ENCODE measurements around the gene MARCO. TPM values are rescaled to one million over a fixed set of nuclear protein-coding genes. Genes with fewer than 3 reads are reported as not detected.

The MARCO gene
- total and polyA plus RNA-seq, 2 of the 8 experiments (the other 6 are each of a cell fraction or from before 2014, with no cell fraction given): not detected

GRCh38 chr2:118987886-118988285 lies 45.9 kb downstream of the MARCO start:
- H2AFZ ChIP-seq (ENCODE audit: low read length): no peak overlapping the region
- H3K27ac ChIP-seq (ENCODE audit: low read depth, low read length): no peak overlapping the region
- no peak overlapping the region for H4K91ac ChIP-seq (replicated peaks; ENCODE audit: insufficient read length, low read length)
- H2BK15ac ChIP-seq (ENCODE audit: low read length): no peak overlapping the region
- H2AK5ac ChIP-seq (ENCODE audit: low read depth, low read length): no peak overlapping the region
- no peak overlapping the region for H2BK5ac ChIP-seq (ENCODE audit: low read depth, low read length)
- no peak overlapping the region for H2BK120ac ChIP-seq (replicated peaks; ENCODE audit: low read depth, low read length)
- H3K18ac ChIP-seq (ENCODE audit: extremely low read depth, low read length): no peak overlapping the region
- ChIA-PET POLR2A (ENCODE audit: partially characterized antibody) (no interaction called here), CTCF (ENCODE audit: partially characterized antibody) (interaction anchor here (1.1 to 1.2 kb wide), 2 partner anchors 117 to 181 kb away, joined by 3 read pairs; no protein-coding TSS in a partner anchor)
- DNase-seq (ENCODE audit: low read depth in 1 of 2, low spot score in 2 of 2): peak in 1 of 2 experiments; percentile 23
- no peaks in the 10 kb centered on the region for H3K27me3 ChIP-seq (replicated peaks in 1 of 4; ENCODE audit: control insufficient read depth in 3 of 4, extremely low read depth in 1 of 4, insufficient read depth in 3 of 4, low read length in 3 of 4)
- no peak overlapping the region for H3K9ac ChIP-seq (replicated peaks in 1 of 4; ENCODE audit: extremely low read depth in 1 of 4, low read depth in 3 of 4, low read length in 3 of 4)
- H4K8ac ChIP-seq (ENCODE audit: extremely low read depth, insufficient read depth, low read length): no peak overlapping the region
- WGBS, 2 experiments (ENCODE audit: extremely low coverage in 1 of 2, insufficient coverage in 1 of 2, insufficient read length in 1 of 2, insufficient replicate concordance in 2 of 2, low coverage in 1 of 2, low lambda C conversion rate in 2 of 2, missing lambda C conversion rate in 1 of 2): 81% methylated on average over 2 of the region's 2 CpGs; no CpG with 5 or more reads in 1 of the 2 experiments
- no peak overlapping the region for H2BK12ac ChIP-seq (ENCODE audit: low read depth, low read length)
- no peak overlapping the region for H3K4ac ChIP-seq (replicated peaks; ENCODE audit: insufficient read length, low read depth, low read length)
- no peak overlapping the region for H3K4me3 ChIP-seq (ENCODE audit: extremely low read depth in 1 of 4, insufficient read depth in 2 of 4, low read depth in 3 of 4, low read length in 4 of 4)
- H3K23ac ChIP-seq (ENCODE audit: insufficient read length): no peak overlapping the region
- H4K20me1 ChIP-seq (replicated peaks in 1 of 2; ENCODE audit: control insufficient read depth in 1 of 2, insufficient read depth in 2 of 2, low read length in 2 of 2): no peaks in the 10 kb centered on the region
- no peaks in the 10 kb centered on the region; a peak in 1 of 7 replicates for H3K4me1 ChIP-seq (replicated peaks in 1 of 4; ENCODE audit: control insufficient read depth in 3 of 4, insufficient read depth in 4 of 4, low read length in 3 of 4)
- no peak overlapping the region for H3K4me2 ChIP-seq (ENCODE audit: insufficient read depth in 1 of 2, low read depth in 2 of 2, low read length in 2 of 2)
- no peaks in the 10 kb centered on the region for H3K79me1 ChIP-seq (ENCODE audit: low read depth, low read length)
- no peaks in the 10 kb centered on the region for H3K9me3 ChIP-seq (ENCODE audit: insufficient read depth in 2 of 2, low read depth in 1 of 2, low read length in 1 of 2)
- H3K56ac ChIP-seq (replicated peaks; ENCODE audit: insufficient read length, low read depth, low read length): no peak overlapping the region
- no peaks in the 10 kb centered on the region for H3K79me2 ChIP-seq (ENCODE audit: control insufficient read depth in 1 of 2, insufficient read depth in 2 of 2, low read length in 2 of 2)
- no peaks in the 10 kb centered on the region for H3K23me2 ChIP-seq (ENCODE audit: low read depth, low read length)
- no peak overlapping the region for H2BK20ac ChIP-seq (ENCODE audit: low read length)
- H3K14ac ChIP-seq (ENCODE audit: insufficient read length): no peak overlapping the region
- no peak overlapping the region for H4K5ac ChIP-seq (ENCODE audit: insufficient read length, low read depth, low read length)
- FAIRE-seq: no peak
- no peaks in the 10 kb centered on the region for H3K36me3 ChIP-seq (ENCODE audit: control insufficient read depth in 2 of 4, insufficient read depth in 4 of 4, low read length in 3 of 4)
- TF ChIP-seq KDM1A (IDR thresholded peaks at IDR 0.05; ENCODE audit: borderline replicate concordance, low read length) (no peak), SIRT6 (IDR thresholded peaks at IDR 0.05; ENCODE audit: low read length) (no peak), SIN3A (conservative IDR thresholded peaks at IDR 0.05 in 1 of 2, IDR thresholded peaks at IDR 0.05 in 1 of 2; ENCODE audit: low read depth in 1 of 2, low read length in 2 of 2) (no peak), RXRA (IDR thresholded peaks at IDR 0.05; ENCODE audit: insufficient read depth, low read depth, low read length) (no peak), NANOG (IDR thresholded peaks at IDR 0.05; ENCODE audit: insufficient read depth, low read depth, low read length, poor library complexity, severe bottlenecking) (no peak), TAF1 (IDR thresholded peaks at IDR 0.05; ENCODE audit: low read depth, low read length) (no peak), RFX5 (IDR thresholded peaks at IDR 0.05; ENCODE audit: borderline replicate concordance, low read depth, low read length) (no peak), NRF1 (IDR thresholded peaks at IDR 0.05; ENCODE audit: low read depth, low read length) (no peak), ATF2 (IDR thresholded peaks at IDR 0.05; ENCODE audit: low read length) (no peak), TBP (IDR thresholded peaks at IDR 0.05; ENCODE audit: low read depth, low read length) (no peak), PHF8 (conservative IDR thresholded peaks at IDR 0.05; ENCODE audit: low read depth, low read length) (no peak), MAFK (IDR thresholded peaks at IDR 0.05; ENCODE audit: low read depth, low read length) (no peak), CREB1 (IDR thresholded peaks at IDR 0.05) (no peak)

All from H1 (cell line).